GM12878 (cell line): ENCODE results near the gene NR3C1. TPM values are rescaled to one million over a fixed set of nuclear protein-coding genes. Genes with fewer than 3 reads are reported as not detected.

Experiments
- ATAC-seq: fragments of 200-7000 bp; cut with Tn5 transposase; 3 replicates; pipeline ENCODE4 v1.9.1; 2020; ENCODE audit warnings: mild to moderate bottlenecking, moderate library complexity
- BruUV-seq: library from RNA; stranded (reverse); fragments of 400-500 nt; replicated peaks from 2 replicates; lab custom pipeline; 2021; lab: Mats Ljungman, UMichigan
- CTCF ChIA-PET: fragments of 300-600 bp; sonication (Branson Sonifier 250); formaldehyde crosslinking; extraction: SDS; loops from one replicate; lab custom pipeline; 2021; ENCODE audit warnings: inconsistent platforms; lab: Yijun Ruan, JAX
- POLR2A ChIA-PET: fragments of 350-600 bp; formaldehyde crosslinking; extraction: SDS; loops from one replicate; lab custom pipeline; 2021; ENCODE audit warnings: inconsistent platforms; lab: Charles Lee
- RAD21 ChIA-PET: fragments of 300-600 bp; sonication (Branson Sonifier 250); formaldehyde crosslinking; loops from one replicate; lab custom pipeline; 2023; ENCODE audit warnings: antibody characterized with exemption; ENCODE audit not compliant: unreplicated experiment; lab: Charles Lee
- SMC1A ChIA-PET: fragments of 300-600 bp; sonication (Branson Sonifier 250); formaldehyde crosslinking; loops from one replicate; lab custom pipeline; 2023; ENCODE audit not compliant: unreplicated experiment, uncharacterized antibody; lab: Charles Lee
- DNase-seq: peaks from one replicate; pipeline ENCODE4 v3.0.0-alpha.2; 2011; ENCODE audit warnings: low read depth, low spot score
- FAIRE-seq: peaks from 3 replicates; lab custom pipeline; 2011; peaks lifted over from hg19 to GRCh38; lab: Jason Lieb, UNC
- H2AFZ ChIP-seq: 2 replicates; pipeline ENCODE4 v1.6.0; 2011; ENCODE audit warnings: low read depth, low read length, control low read depth; ENCODE audit not compliant: control insufficient read depth
- H3K27ac ChIP-seq: 2 replicates; pipeline ENCODE4 v1.5.1; 2011; ENCODE audit warnings: control low read depth; ENCODE audit not compliant: control insufficient read depth, insufficient read depth
- H3K27me3 ChIP-seq, 2 experiments: replicated peaks in 1 of 2; 2 replicates each; pipeline versions ENCODE4 v1.6.0 to v1.6.1; 2011; ENCODE audit warnings: low read length in 1 of 2; ENCODE audit not compliant: control insufficient read depth in 2 of 2, insufficient read depth in 2 of 2
- H3K36me3 ChIP-seq, 2 experiments: 2 replicates each; pipeline ENCODE4 v1.5.1; 2011; ENCODE audit warnings: low read length in 1 of 2; ENCODE audit not compliant: control insufficient read depth in 2 of 2, insufficient read depth in 2 of 2
- H3K4me1 ChIP-seq: 2 replicates; pipeline ENCODE4 v1.6.1; 2011; ENCODE audit warnings: mild to moderate bottlenecking, low read length, moderate library complexity, mixed read lengths; ENCODE audit not compliant: control insufficient read depth, insufficient read depth
- H3K4me2 ChIP-seq: 2 replicates; pipeline ENCODE4 v1.6.0; 2011; ENCODE audit warnings: control low read depth; ENCODE audit not compliant: control insufficient read depth, insufficient read depth
- H3K4me3 ChIP-seq: fragments of 200-600 bp; sonication (generic); 2 replicates; pipeline ENCODE4 v1.5.1; 2016
- H3K79me2 ChIP-seq: 2 replicates; pipeline ENCODE4 v1.6.0; 2011; ENCODE audit warnings: low read length; ENCODE audit not compliant: control insufficient read depth, insufficient read depth
- H3K9ac ChIP-seq: 2 replicates; pipeline ENCODE4 v1.8.0; 2011; ENCODE audit warnings: low read length, control low read depth, mixed read lengths; ENCODE audit not compliant: control insufficient read depth, insufficient read depth
- H3K9me3 ChIP-seq: replicated peaks from 3 replicates; pipeline ENCODE4 v1.5.1; 2011; ENCODE audit warnings: mild to moderate bottlenecking, low read length; ENCODE audit not compliant: control insufficient read depth, insufficient read depth
- H4K20me1 ChIP-seq: 2 replicates; pipeline ENCODE4 v1.6.0; 2011; ENCODE audit not compliant: control insufficient read depth, insufficient read depth
- ATF7 ChIP-seq: fragments of 450-650 bp; IDR thresholded peaks from 2 replicates; pipeline ENCODE4 v1.6.1; 2016; ENCODE audit warnings: low read depth, mild to moderate bottlenecking
- BCL11A ChIP-seq: IDR thresholded peaks from 2 replicates; pipeline ENCODE4 v1.6.1; 2011; ENCODE audit warnings: low read depth, low read length
- CBX5 ChIP-seq: sonication (generic); IDR thresholded peaks from 2 replicates; pipeline ENCODE4 v1.6.1; 2016; ENCODE audit warnings: low read depth, moderate library complexity, mild to moderate bottlenecking, inconsistent platforms
- ETV6 ChIP-seq, 2 experiments: fragments of 450-650 bp in 1 of 2; IDR thresholded peaks in 1 of 2; conservative IDR thresholded peaks in 1 of 2; 2 replicates each; pipeline ENCODE4 v1.6.1; 2014; ENCODE audit warnings: antibody characterized with exemption in 1 of 2, borderline replicate concordance in 1 of 2, low read depth in 1 of 2, mild to moderate bottlenecking in 1 of 2, moderate library complexity in 1 of 2
- GATAD2B ChIP-seq: fragments of 450-650 bp; conservative IDR thresholded peaks from 2 replicates; pipeline ENCODE4 v1.6.1; 2017; ENCODE audit warnings: low read depth, mild to moderate bottlenecking, moderate library complexity
- HDGF ChIP-seq: fragments of 450-650 bp; IDR thresholded peaks from 2 replicates; pipeline ENCODE4 v1.6.1; 2016; ENCODE audit warnings: antibody characterized with exemption
- IKZF2 ChIP-seq, 2 experiments: fragments of 450-650 bp; IDR thresholded peaks; 2 replicates each; pipeline ENCODE4 v1.6.1; 2017; ENCODE audit warnings: mild to moderate bottlenecking in 2 of 2, moderate library complexity in 2 of 2
- LARP7 ChIP-seq: fragments of 450-650 bp; IDR thresholded peaks from 2 replicates; pipeline ENCODE4 v1.6.1; 2017; ENCODE audit warnings: mild to moderate bottlenecking
- NFYB ChIP-seq: IDR thresholded peaks from 2 replicates; pipeline ENCODE4 v1.6.1; 2011; ENCODE audit warnings: low read depth, mild to moderate bottlenecking, low read length, improper control_type of control experiment, moderate library complexity; ENCODE audit not compliant: insufficient read depth
- RB1 ChIP-seq: fragments of 450-650 bp; formaldehyde crosslinking; IDR thresholded peaks from 2 replicates; pipeline ENCODE4 v1.6.1; 2017; ENCODE audit warnings: mild to moderate bottlenecking, borderline replicate concordance
- SIX5 ChIP-seq: IDR thresholded peaks from 2 replicates; pipeline ENCODE4 v1.6.1; 2011; ENCODE audit warnings: mild to moderate bottlenecking, low read depth, low read length, moderate library complexity; ENCODE audit not compliant: severe bottlenecking
- SREBF2 ChIP-seq: IDR thresholded peaks from 2 replicates; pipeline ENCODE4 v1.6.1; 2012; ENCODE audit warnings: mild to moderate bottlenecking, low read length
- TBL1XR1 ChIP-seq: IDR thresholded peaks from 2 replicates; pipeline ENCODE4 v1.6.1; 2012; ENCODE audit warnings: low read depth, low read length, improper control_type of control experiment
- WRNIP1 ChIP-seq: IDR thresholded peaks from 2 replicates; pipeline ENCODE4 v1.6.1; 2011; ENCODE audit warnings: low read depth, low read length, improper control_type of control experiment, borderline replicate concordance
- ZNF207 ChIP-seq: fragments of 450-650 bp; IDR thresholded peaks from 2 replicates; pipeline ENCODE4 v1.6.1; 2014; ENCODE audit warnings: antibody characterized with exemption, mild to moderate bottlenecking, borderline replicate concordance
- ZNF24 ChIP-seq: fragments of 450-650 bp; IDR thresholded peaks from 2 replicates; pipeline ENCODE4 v1.6.1; 2017; ENCODE audit warnings: antibody characterized with exemption, mild to moderate bottlenecking
- ZZZ3 ChIP-seq: IDR thresholded peaks from 2 replicates; pipeline ENCODE4 v1.6.1; 2011; ENCODE audit warnings: low read depth; ENCODE audit not compliant: control insufficient read depth, insufficient read length
- WGBS: methylation state at CpG from one replicate; pipeline ENCODE4 v1.1.6; 2016; ENCODE audit warnings: low lambda C conversion rate; ENCODE audit not compliant: insufficient replicate concordance, insufficient coverage; ENCODE audit errors: missing lambda C conversion rate; 5-methylcytosine and 5-hydroxymethylcytosine counted together
- in situ Hi-C: fragments of 300-500 bp; cut with MboI; formaldehyde crosslinking; loops from 9 replicates; pipeline ENCODE4 v1.14.3; 2018; ENCODE audit warnings: mixed read lengths
- intact Hi-C: fragments of 100-400 bp; cut with micrococcal nuclease; formaldehyde crosslinking; loops from one replicate; pipeline ENCODE4 v1.14.2; 2022; ENCODE audit not compliant: unreplicated experiment
- polyA plus RNA-seq, 11 experiments: library from polyadenylated mRNA; depleted of rRNA in 4 of 11; unstranded in 6 of 11; stranded (reverse) in 5 of 11; fragments of >200 nt; fragmentation: Nextera tagmentation in 4 of 11; fragmentation: Illumina TruSeq in 1 of 11; extraction: Ambion mirVana in 4 of 11; extraction: Trizol in 1 of 11; gene quantifications; 1 replicate in 1 of 11; 2 replicates in 10 of 11; pipeline versions ENCODE4 v1.2.1 to v1.2.3, GENCODE V29; 2011 to 2016; ENCODE audit warnings: inconsistent platforms in 2 of 11, missing spikeins in 2 of 11, low read depth in 1 of 11
- total RNA-seq, 4 experiments: library from RNA; depleted of rRNA in 3 of 4; stranded (reverse); fragments of >200 nt in 3 of 4; fragmentation: Illumina TruSeq in 1 of 4; extraction: Trizol in 1 of 4; gene quantifications; 2 replicates each; pipeline versions ENCODE4 v1.2.1 to v1.2.3, GENCODE V29; 2013 to 2021
- TF ChIP-seq, protein P1 (sequence below): IDR thresholded peaks from 2 replicates; pipeline ENCODE4 v1.6.1; 2011; ENCODE audit warnings: borderline replicate concordance, low read depth, mild to moderate bottlenecking, moderate library complexity, mixed read lengths, low read length; ENCODE audit not compliant: insufficient read depth; ENCODE audit errors: extremely low read length
- TF ChIP-seq, protein P2 (sequence below): fragments of 450-650 bp; IDR thresholded peaks from 2 replicates; pipeline ENCODE4 v1.6.1; 2016; ENCODE audit warnings: mild to moderate bottlenecking
- TF ChIP-seq, protein P3 (sequence below): IDR thresholded peaks from 2 replicates; pipeline ENCODE4 v1.6.1; 2011; ENCODE audit warnings: low read depth, low read length, improper control_type of control experiment, borderline replicate concordance
- TF ChIP-seq, protein P4 (sequence below): fragments of 450-650 bp; IDR thresholded peaks from 2 replicates; pipeline ENCODE4 v1.6.1; 2014; ENCODE audit warnings: mild to moderate bottlenecking

The NR3C1 gene
- total and polyA plus RNA-seq, 10 of the 15 experiments (the other 5 are each of a cell fraction or from before 2014, with no cell fraction given): 49.7 to 141 (median 109) TPM

DNA sequence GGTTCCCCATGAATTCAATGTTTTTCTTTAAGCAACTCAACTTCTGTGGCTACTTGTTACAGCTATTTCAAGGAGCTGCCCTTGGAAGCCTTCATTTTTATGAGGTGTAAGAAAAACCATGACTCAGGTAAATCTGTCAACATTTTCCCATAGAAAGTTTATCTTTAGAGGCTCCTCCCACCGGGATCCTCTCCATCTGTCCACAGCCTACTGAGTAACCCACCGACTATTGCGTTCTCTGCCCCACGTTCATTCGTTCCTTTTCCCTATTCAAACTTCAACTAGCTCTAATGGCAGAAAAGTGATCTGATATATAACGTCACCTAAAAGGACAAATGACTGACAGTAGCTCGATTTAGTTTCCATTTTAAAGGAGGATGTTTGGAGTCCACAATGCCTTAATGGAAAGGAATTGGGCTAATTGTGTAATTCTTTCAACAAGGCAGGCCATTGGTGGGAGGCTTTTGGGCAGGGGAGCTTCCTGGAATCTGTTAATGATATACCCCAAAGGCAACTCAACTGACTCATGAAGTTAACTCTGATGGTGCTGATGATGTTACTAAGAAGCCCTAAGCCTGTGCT, 29.3 kb upstream of the NR3C1 start:
- Histone ChIP-seq H3K4me3 (peak overlapping the region; percentile 67), H2AFZ (peak overlapping the region; percentile 9; the same call in 1 of the 2 replicates), H3K27ac (peak overlapping the region; percentile 23), H3K79me2 (peaks cover 36% of the 10 kb centered on the region), H4K20me1 (no peaks in the 10 kb centered on the region), H3K4me1 (peaks cover 17% of the 10 kb centered on the region), H3K9me3 (no peaks in the 10 kb centered on the region), H3K27me3 (no peaks in the 10 kb centered on the region), H3K36me3 (no peaks in the 10 kb centered on the region), H3K4me2 (peak overlapping the region; percentile 87), H3K9ac (peak overlapping the region; percentile 55)
- ChIA-PET RAD21 (interaction anchor here (0.7 to 7.1 kb wide), 20 partner anchors 14 to 430 kb away, joined by 3 to 187 read pairs (median 8); partner anchors contain the start of gene NR3C1), POLR2A (interaction anchor here (0.8 to 9.5 kb wide), 8 partner anchors 11 to 429 kb away, joined by 3 to 138 read pairs (median 4); partner anchors contain the start of gene NR3C1), SMC1A (interaction anchor here (0.6 to 9.5 kb wide), 33 partner anchors 10 to 434 kb away, joined by 3 to 260 read pairs (median 4); partner anchors contain the start of gene NR3C1), CTCF (interaction anchor here (0.7 to 5.1 kb wide), 11 partner anchors 8 to 420 kb away, joined by 3 to 49 read pairs (median 5); partner anchors contain the start of gene NR3C1)
- DNase-seq (no peak), FAIRE-seq (no peak), ATAC-seq (peak; percentile 27)
- in situ Hi-C loops (no loop called here), intact Hi-C loops (loop anchor here (2.0 kb wide), 1 partner anchor 14 kb away; no protein-coding TSS in a partner anchor)
- BruUV-seq: TSS peak; percentile 30
- WGBS: 64% methylated on average over 7 of the region's 7 CpGs
- TF ChIP-seq, protein P1, sequence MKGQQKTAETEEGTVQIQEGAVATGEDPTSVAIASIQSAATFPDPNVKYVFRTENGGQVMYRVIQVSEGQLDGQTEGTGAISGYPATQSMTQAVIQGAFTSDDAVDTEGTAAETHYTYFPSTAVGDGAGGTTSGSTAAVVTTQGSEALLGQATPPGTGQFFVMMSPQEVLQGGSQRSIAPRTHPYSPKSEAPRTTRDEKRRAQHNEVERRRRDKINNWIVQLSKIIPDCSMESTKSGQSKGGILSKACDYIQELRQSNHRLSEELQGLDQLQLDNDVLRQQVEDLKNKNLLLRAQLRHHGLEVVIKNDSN: no peak
- TF ChIP-seq SREBF2: no peak
- TF ChIP-seq ZNF24: 0 out of 2 replicates have a peak, but pooled peaks have one; percentile 32
- TF ChIP-seq, protein P2, sequence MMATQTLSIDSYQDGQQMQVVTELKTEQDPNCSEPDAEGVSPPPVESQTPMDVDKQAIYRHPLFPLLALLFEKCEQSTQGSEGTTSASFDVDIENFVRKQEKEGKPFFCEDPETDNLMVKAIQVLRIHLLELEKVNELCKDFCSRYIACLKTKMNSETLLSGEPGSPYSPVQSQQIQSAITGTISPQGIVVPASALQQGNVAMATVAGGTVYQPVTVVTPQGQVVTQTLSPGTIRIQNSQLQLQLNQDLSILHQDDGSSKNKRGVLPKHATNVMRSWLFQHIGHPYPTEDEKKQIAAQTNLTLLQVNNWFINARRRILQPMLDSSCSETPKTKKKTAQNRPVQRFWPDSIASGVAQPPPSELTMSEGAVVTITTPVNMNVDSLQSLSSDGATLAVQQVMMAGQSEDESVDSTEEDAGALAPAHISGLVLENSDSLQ: peak; percentile 81
- no peak for TF ChIP-seq LARP7
- TF ChIP-seq TBL1XR1: no peak
- TF ChIP-seq ZZZ3: no peak
- TF ChIP-seq GATAD2B: no peak
- peak; percentile 78 for TF ChIP-seq ATF7
- no peak for TF ChIP-seq BCL11A
- TF ChIP-seq IKZF2 (IDR thresholded peaks at IDR 0.05): peak in 1 of 2 experiments; percentile 12; a peak in 1 of 4 replicates
- TF ChIP-seq, protein P3, sequence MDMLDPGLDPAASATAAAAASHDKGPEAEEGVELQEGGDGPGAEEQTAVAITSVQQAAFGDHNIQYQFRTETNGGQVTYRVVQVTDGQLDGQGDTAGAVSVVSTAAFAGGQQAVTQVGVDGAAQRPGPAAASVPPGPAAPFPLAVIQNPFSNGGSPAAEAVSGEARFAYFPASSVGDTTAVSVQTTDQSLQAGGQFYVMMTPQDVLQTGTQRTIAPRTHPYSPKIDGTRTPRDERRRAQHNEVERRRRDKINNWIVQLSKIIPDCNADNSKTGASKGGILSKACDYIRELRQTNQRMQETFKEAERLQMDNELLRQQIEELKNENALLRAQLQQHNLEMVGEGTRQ: no peak
- no peak for TF ChIP-seq SIX5
- TF ChIP-seq NFYB: peak; percentile 28; the same call in 1 of the 2 replicates
- no peak for TF ChIP-seq RB1
- TF ChIP-seq HDGF: peak; percentile 11; the same call in 1 of the 2 replicates
- no peak for TF ChIP-seq ETV6 (conservative IDR thresholded peaks at IDR 0.05 in 1 of 2, IDR thresholded peaks at IDR 0.05 in 1 of 2; ENCODE audit: borderline replicate concordance in 1 of 2, low read depth in 1 of 2)
- no peak for TF ChIP-seq CBX5
- TF ChIP-seq, protein P4, sequence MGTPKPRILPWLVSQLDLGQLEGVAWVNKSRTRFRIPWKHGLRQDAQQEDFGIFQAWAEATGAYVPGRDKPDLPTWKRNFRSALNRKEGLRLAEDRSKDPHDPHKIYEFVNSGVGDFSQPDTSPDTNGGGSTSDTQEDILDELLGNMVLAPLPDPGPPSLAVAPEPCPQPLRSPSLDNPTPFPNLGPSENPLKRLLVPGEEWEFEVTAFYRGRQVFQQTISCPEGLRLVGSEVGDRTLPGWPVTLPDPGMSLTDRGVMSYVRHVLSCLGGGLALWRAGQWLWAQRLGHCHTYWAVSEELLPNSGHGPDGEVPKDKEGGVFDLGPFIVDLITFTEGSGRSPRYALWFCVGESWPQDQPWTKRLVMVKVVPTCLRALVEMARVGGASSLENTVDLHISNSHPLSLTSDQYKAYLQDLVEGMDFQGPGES: no peak
- no peak for TF ChIP-seq ZNF207
- no peak for TF ChIP-seq WRNIP1
